GM18858 (cell line): ENCODE data around the gene ELOA2.
"Not testable (repeated sequence)": the region's sequence is repeated elsewhere in the genome, so short reads cannot be mapped to it uniquely, and the experiment has no call there.

ENCODE experiments used
- ATAC-seq: cut with Tn5 transposase; IDR thresholded peaks from one replicate; pipeline ENCODE4 v1.9.1; 2021; ENCODE audit not compliant: unreplicated experiment

Gene ELOA2

GRCh38 chr18:47035156-47035671 lies at the start of gene ELOA2:
Gene ELOA2 (minus strand): TSS chr18:47035621. CDS start chr18:47035264, 357 bp downstream.
- no peak for ATAC-seq

- no peak for ATAC-seq
Observed at GRCh38 chr18:47081578-47081977, 46.2 kb upstream of the ELOA2 start.

- no peak for ATAC-seq
Observed at GRCh38 chr18:47080872-47081271, 45.5 kb upstream of the ELOA2 start.

- no peak for ATAC-seq
Observed at GRCh38 chr18:47077111-47077510, 41.7 kb upstream of the ELOA2 start.

GRCh38 chr18:47075098-47075883 lies 39.9 kb upstream of the ELOA2 start:
- no peak for ATAC-seq

- ATAC-seq, result no peak
Observed at GRCh38 chr18:47067648-47068047, 32.2 kb upstream of the ELOA2 start.

GRCh38 chr18:47063096-47063495 lies 27.7 kb upstream of the ELOA2 start:
- no peak for ATAC-seq

GRCh38 chr18:47062471-47062870 lies 27.1 kb upstream of the ELOA2 start:
- no peak for ATAC-seq

GRCh38 chr18:47054369-47054768 lies 18.9 kb upstream of the ELOA2 start:
- no peak for ATAC-seq

- ATAC-seq, result no peak
Observed at GRCh38 chr18:47050468-47050867, 15.0 kb upstream of the ELOA2 start.

- ATAC-seq, result no peak
Observed at GRCh38 chr18:47040982-47041381, 5.6 kb upstream of the ELOA2 start.

GRCh38 chr18:47036927-47037578 lies 1.6 kb upstream of the ELOA2 start:
- no peak for ATAC-seq

- ATAC-seq, result no peak
Observed at GRCh38 chr18:47036298-47036874, 965 bp upstream of the ELOA2 start.

- not testable (repeated sequence) for ATAC-seq
Observed at GRCh38 chr18:47034591-47034990, 830 bp downstream of the ELOA2 start.

GRCh38 chr18:47032945-47033344 lies 2.5 kb downstream of the ELOA2 start:
- no peak for ATAC-seq

- not testable (repeated sequence) for ATAC-seq
Observed at GRCh38 chr18:47030887-47031286, 4.5 kb downstream of the ELOA2 start.

- ATAC-seq, result not testable (repeated sequence)
Observed at GRCh38 chr18:47029684-47030353, 5.6 kb downstream of the ELOA2 start.

- not testable (repeated sequence) for ATAC-seq
Observed at GRCh38 chr18:47028738-47029137, 6.7 kb downstream of the ELOA2 start.

- ATAC-seq, result not testable (repeated sequence)
Observed at GRCh38 chr18:47025557-47026174, 9.8 kb downstream of the ELOA2 start.

GRCh38 chr18:47023769-47024465 lies 11.5 kb downstream of the ELOA2 start:
- not testable (repeated sequence) for ATAC-seq
